K562 (cell line): Measurements from ENCODE around the gene ARL3. TPM values are rescaled to one million over a fixed set of nuclear protein-coding genes. Genes with fewer than 3 reads are reported as not detected.

ENCODE experiments used
- ATAC-seq: fragments of 200-7000 bp; cut with Tn5 transposase; 3 replicates; pipeline ENCODE4 v1.9.1; 2020; ENCODE audit warnings: moderate library complexity
- BruUV-seq: library from RNA; stranded (reverse); fragments of 400-500 nt; replicated peaks from 2 replicates; lab custom pipeline; 2021; lab: Mats Ljungman, UMichigan
- CTCF ChIA-PET: fragments of 300-600 bp; formaldehyde crosslinking; extraction: SDS; loops from one replicate; lab custom pipeline; 2021; ENCODE audit warnings: low intra/inter-chr PET ratio; lab: Yijun Ruan, JAX
- POLR2A ChIA-PET: fragments of 300-600, 350-650 bp; sonication (Branson Sonifier 250); formaldehyde crosslinking; extraction: SDS; loops from one replicate; lab custom pipeline; 2021; ENCODE audit warnings: antibody characterized with exemption, inconsistent platforms; lab: Yijun Ruan, JAX
- DNase-seq, 4 experiments: peaks; one replicate each; pipeline versions ENCODE4 v3.0.0 to v3.0.0-alpha.2; 2011 to 2018; ENCODE audit warnings: low spot score in 3 of 4, mixed read lengths in 3 of 4; ENCODE audit errors: extremely low read depth in 1 of 4
- FAIRE-seq: peaks from 2 replicates; lab custom pipeline; 2011; peaks lifted over from hg19 to GRCh38; lab: Jason Lieb, UNC
- H2AFZ ChIP-seq: 2 replicates; pipeline ENCODE4 v1.6.0; 2011; ENCODE audit warnings: low read depth, low read length, control low read depth, inconsistent platforms
- H3K27ac ChIP-seq: fragments of 200-600 bp; 3 replicates; pipeline ENCODE4 v1.8.0; 2011; ENCODE audit warnings: low read depth, mild to moderate bottlenecking, control low read depth, inconsistent platforms, low read length, moderate library complexity, mixed read lengths; ENCODE audit errors: extremely low read depth
- H3K27me3 ChIP-seq, 2 experiments: fragments of 300-600 bp in 1 of 2; 2 replicates in 1 of 2; 3 replicates in 1 of 2; pipeline versions ENCODE4 v1.6.0 to v1.8.0; 2011; ENCODE audit warnings: inconsistent platforms in 2 of 2, low read length in 2 of 2, mild to moderate bottlenecking in 1 of 2, mixed read lengths in 1 of 2, moderate library complexity in 1 of 2; ENCODE audit not compliant: control insufficient read depth in 2 of 2, insufficient read depth in 2 of 2
- H3K36me3 ChIP-seq: fragments of 300-600 bp; 3 replicates; pipeline ENCODE4 v1.8.0; 2011; ENCODE audit warnings: mild to moderate bottlenecking, low read length, inconsistent platforms; ENCODE audit not compliant: control insufficient read depth, insufficient read depth
- H3K4me1 ChIP-seq, 2 experiments: fragments of 200-600 bp in 1 of 2; replicated peaks in 1 of 2; 2 replicates in 1 of 2; 3 replicates in 1 of 2; pipeline versions ENCODE4 v1.5.1 to v1.8.0; 2011; ENCODE audit warnings: inconsistent platforms in 2 of 2, low read length in 2 of 2, mild to moderate bottlenecking in 1 of 2, mixed read lengths in 1 of 2, moderate library complexity in 1 of 2; ENCODE audit not compliant: control insufficient read depth in 2 of 2, insufficient read depth in 2 of 2
- H3K4me2 ChIP-seq: 2 replicates; pipeline ENCODE4 v1.6.1; 2011; ENCODE audit warnings: low read length, control low read depth, inconsistent platforms, mixed read lengths; ENCODE audit not compliant: insufficient read depth
- H3K4me3 ChIP-seq: fragments of 200-600 bp; sonication (generic), shearing (Covaris generic); 2 replicates; pipeline ENCODE4 v1.5.1; 2016; ENCODE audit warnings: control low read depth, inconsistent platforms
- H3K79me2 ChIP-seq: fragments of 200-600 bp; 3 replicates; pipeline ENCODE4 v1.8.0; 2011; ENCODE audit warnings: low read length, inconsistent platforms; ENCODE audit not compliant: control insufficient read depth, insufficient read depth
- H3K9ac ChIP-seq, 2 experiments: 2 replicates each; pipeline versions ENCODE4 v1.6.0 to v1.6.1; 2011; ENCODE audit warnings: low read depth in 2 of 2, low read length in 2 of 2, control low read depth in 1 of 2, inconsistent platforms in 1 of 2, mild to moderate bottlenecking in 1 of 2, mixed read lengths in 1 of 2; ENCODE audit not compliant: insufficient read depth in 1 of 2
- H3K9me1 ChIP-seq: one replicate; pipeline ENCODE4 v1.6.0; 2011; ENCODE audit warnings: inconsistent platforms, mild to moderate bottlenecking, low read length, moderate library complexity; ENCODE audit not compliant: control insufficient read depth, insufficient read depth
- H3K9me3 ChIP-seq: replicated peaks from 2 replicates; pipeline ENCODE4 v1.5.1; 2011; ENCODE audit warnings: low read depth, low read length, inconsistent platforms; ENCODE audit not compliant: control insufficient read depth, insufficient read depth
- H4K20me1 ChIP-seq: replicated peaks from 2 replicates; pipeline ENCODE4 v1.6.1; 2011; ENCODE audit warnings: low read length, inconsistent platforms, mixed read lengths; ENCODE audit not compliant: control insufficient read depth, insufficient read depth
- E2F8 ChIP-seq: fragments of 450-650 bp; IDR thresholded peaks from 2 replicates; pipeline ENCODE4 v1.7.1; 2018; ENCODE audit warnings: mild to moderate bottlenecking, low read depth; ENCODE audit not compliant: partially characterized antibody
- KLF1 ChIP-seq: fragments of 450-650 bp; IDR thresholded peaks from 2 replicates; pipeline ENCODE4 v1.6.1; 2016; ENCODE audit warnings: missing genetic modification characterization, missing compliant biosample characterization
- MYBL2 ChIP-seq, 2 experiments: fragments of 450-650 bp in 1 of 2; sonication (generic) in 1 of 2; formaldehyde crosslinking in 1 of 2; IDR thresholded peaks; 2 replicates each; pipeline versions ENCODE4 v1.6.1 to v1.8.1; 2017 to 2022; ENCODE audit warnings: borderline replicate concordance in 1 of 2, inconsistent platforms in 1 of 2, low read depth in 1 of 2, mild to moderate bottlenecking in 1 of 2, missing genetic modification reagents in 1 of 2, moderate library complexity in 1 of 2
- NEUROD1 ChIP-seq: fragments of 150-350 bp; IDR thresholded peaks from 2 replicates; pipeline ENCODE4 v1.6.1; 2014; ENCODE audit warnings: borderline replicate concordance, low read length, low read depth; ENCODE audit not compliant: partially characterized antibody
- POLR2G ChIP-seq: fragments of 200-400 bp; formaldehyde crosslinking; IDR thresholded peaks from 2 replicates; pipeline ENCODE4 v1.6.1; 2017; ENCODE audit warnings: low read depth, mild to moderate bottlenecking, antibody characterized with exemption, low read length, moderate library complexity
- TGIF2 ChIP-seq: sonication (generic); formaldehyde crosslinking; IDR thresholded peaks from 2 replicates; pipeline ENCODE4 v1.8.1; 2022; ENCODE audit warnings: mild to moderate bottlenecking, missing genetic modification reagents, moderate library complexity
- WHSC1 ChIP-seq: IDR thresholded peaks from one replicate; pipeline ENCODE4 v1.6.1; 2012; ENCODE audit warnings: low read length, control low read depth, inconsistent platforms
- ZC3H11A ChIP-seq: IDR thresholded peaks from 2 replicates; pipeline ENCODE4 v1.6.1; 2012; ENCODE audit warnings: low read depth, low read length, improper control_type of control experiment
- WGBS: fragments of 100-300 bp; shearing (Covaris generic); methylation state at CpG from one replicate; pipeline ENCODE4 v1.1.6; 2016; ENCODE audit warnings: low coverage, mixed read lengths; ENCODE audit not compliant: insufficient coverage; ENCODE audit errors: missing lambda C conversion rate; 5-methylcytosine and 5-hydroxymethylcytosine counted together
- in situ Hi-C: fragments of 300-500 bp; cut with MboI; formaldehyde crosslinking; loops from 4 replicates; pipeline ENCODE4 v1.15.0; 2018; ENCODE audit warnings: inconsistent platforms, mixed read lengths
- intact Hi-C: fragments of 100-400 bp; cut with micrococcal nuclease; formaldehyde crosslinking; loops from 2 replicates; pipeline ENCODE4 v1.14.2; 2022
- polyA plus RNA-seq, 8 experiments: library from polyadenylated mRNA; depleted of rRNA in 4 of 8; stranded (reverse) in 5 of 8; unstranded in 3 of 8; fragments of >200 nt; fragmentation: Nextera tagmentation in 2 of 8; fragmentation: Illumina TruSeq in 1 of 8; extraction: Ambion mirVana in 2 of 8; extraction: Trizol in 1 of 8; gene quantifications; 2 replicates each; pipeline versions ENCODE4 v1.2.1 to v1.2.3, GENCODE V29; 2011 to 2014; ENCODE audit warnings: inconsistent platforms in 1 of 8, missing spikeins in 1 of 8
- total RNA-seq, 7 experiments: library from RNA; depleted of rRNA in 6 of 7; stranded (reverse); fragments of >200 nt in 6 of 7; fragmentation: Illumina TruSeq in 2 of 7; extraction: Trizol in 2 of 7; gene quantifications; 2 replicates each; pipeline versions ENCODE4 v1.2.1 to v1.2.3, GENCODE V29; 2011 to 2021; ENCODE audit warnings: low replicate concordance in 1 of 7
- TF ChIP-seq, protein P1 (sequence below): fragments of 450-650 bp; formaldehyde crosslinking; IDR thresholded peaks from 2 replicates; pipeline ENCODE4 v1.4.0; 2020; ENCODE audit warnings: mild to moderate bottlenecking, moderate library complexity

The ARL3 gene
- total and polyA plus RNA-seq, 9 of the 15 experiments (the other 6 are each of a cell fraction or from before 2014, with no cell fraction given): 2.9 to 8.9 (median 4.8) TPM

GRCh38 chr10:102657984-102658724 lies 56.0 kb downstream of the ARL3 start:
- ChIA-PET CTCF (no interaction called here), POLR2A (interaction anchor here (0.8 to 7.3 kb wide), 4 partner anchors 8 to 19 kb away, joined by 3 to 60 read pairs (median 4); partner anchors contain the start of gene TRIM8)
- Histone ChIP-seq H3K36me3 (peaks cover 44% of the 10 kb centered on the region; the same call in 2 of the 3 replicates), H3K4me3 (no peak overlapping the region), H4K20me1 (no peaks in the 10 kb centered on the region), H3K27me3 (no peaks in the 10 kb centered on the region), H3K4me2 (no peak overlapping the region), H3K27ac (no peak overlapping the region), H3K79me2 (peaks cover 3% of the 10 kb centered on the region; the same call in 1 of the 3 replicates), H3K9me1 (no peaks in the 10 kb centered on the region), H2AFZ (no peak overlapping the region), H3K4me1 (peaks cover 3 to 23% of the 10 kb centered on the region in 2 experiments; a peak in 3 of 5 replicates), H3K9me3 (no peaks in the 10 kb centered on the region), H3K9ac (no peak overlapping the region; a peak in 1 of 4 replicates)
- WGBS: 94% methylated on average over 6 of the region's 13 CpGs
- TF ChIP-seq WHSC1 (no peak), POLR2G (peak; percentile 32; the same call in 1 of the 2 replicates)
- in situ Hi-C loops (no loop called here), intact Hi-C loops (no loop called here)
- FAIRE-seq: no peak
- ATAC-seq: peak; percentile 13
- no TSS peak for BruUV-seq
- DNase-seq: no peak

GRCh38 chr10:102657451-102657850 lies 56.7 kb downstream of the ARL3 start:
- POLR2A ChIA-PET: interaction anchor here (0.9 to 7.3 kb wide), 2 partner anchors 9 to 11 kb away, joined by 3 to 60 read pairs; partner anchors contain the start of gene TRIM8
- TF ChIP-seq KLF1 (tag): no peak
- no peak for TF ChIP-seq E2F8
- TF ChIP-seq TGIF2: no peak
- no peak for TF ChIP-seq NEUROD1
- TF ChIP-seq ZC3H11A: no peak
- no peak for TF ChIP-seq MYBL2 (IDR thresholded peaks at IDR 0.05; ENCODE audit: low read depth)
- TF ChIP-seq MYBL2 (CRISPR knock-in tag; IDR thresholded peaks at IDR 0.05; ENCODE audit: borderline replicate concordance): no peak
- TF ChIP-seq, protein P1, sequence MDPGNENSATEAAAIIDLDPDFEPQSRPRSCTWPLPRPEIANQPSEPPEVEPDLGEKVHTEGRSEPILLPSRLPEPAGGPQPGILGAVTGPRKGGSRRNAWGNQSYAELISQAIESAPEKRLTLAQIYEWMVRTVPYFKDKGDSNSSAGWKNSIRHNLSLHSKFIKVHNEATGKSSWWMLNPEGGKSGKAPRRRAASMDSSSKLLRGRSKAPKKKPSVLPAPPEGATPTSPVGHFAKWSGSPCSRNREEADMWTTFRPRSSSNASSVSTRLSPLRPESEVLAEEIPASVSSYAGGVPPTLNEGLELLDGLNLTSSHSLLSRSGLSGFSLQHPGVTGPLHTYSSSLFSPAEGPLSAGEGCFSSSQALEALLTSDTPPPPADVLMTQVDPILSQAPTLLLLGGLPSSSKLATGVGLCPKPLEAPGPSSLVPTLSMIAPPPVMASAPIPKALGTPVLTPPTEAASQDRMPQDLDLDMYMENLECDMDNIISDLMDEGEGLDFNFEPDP (CRISPR knock-in tag): no peak

More at GRCh38 chr10:102657451-102657850, 56.7 kb downstream of the ARL3 start:
- no peaks in the 10 kb centered on the region for H3K9me3 ChIP-seq
- H3K9me1 ChIP-seq: no peaks in the 10 kb centered on the region
- no peak overlapping the region for H2AFZ ChIP-seq
- no peak overlapping the region for H3K27ac ChIP-seq
- no peak overlapping the region for H3K4me3 ChIP-seq
- DNase-seq: no peak
- WGBS: 77% methylated on average over 5 of the region's 11 CpGs
- peaks cover 3 to 23% of the 10 kb centered on the region in 2 experiments; a peak in 3 of 5 replicates for H3K4me1 ChIP-seq
- CTCF ChIA-PET: no interaction called here
- BruUV-seq: no TSS peak
- FAIRE-seq: no peak
- H3K27me3 ChIP-seq: no peaks in the 10 kb centered on the region
- H3K36me3 ChIP-seq: peaks cover 49% of the 10 kb centered on the region; the same call in 2 of the 3 replicates
- peaks cover 6% of the 10 kb centered on the region; the same call in 2 of the 3 replicates for H3K79me2 ChIP-seq
- no peak for ATAC-seq
- no peaks in the 10 kb centered on the region for H4K20me1 ChIP-seq
- intact Hi-C loops: no loop called here
- in situ Hi-C loops: no loop called here
- no peak overlapping the region for H3K4me2 ChIP-seq
- H3K9ac ChIP-seq: no peak overlapping the region
